Amygdala (tissue), 56 donors: Measurements from ENCODE around the gene AKAP7.
"Not testable (repeated sequence)": the region's sequence is repeated elsewhere in the genome, so short reads cannot be mapped to it uniquely, and the experiment has no call there.

Experiments
- DNase-seq, 56 donors: peaks; one replicate each; lab custom pipeline; 2025; lab: John Stamatoyannopoulos, UW

Gene AKAP7

GRCh38 chr6:131135244-131136020 lies at the start of gene AKAP7:
TSS of gene AKAP7 (plus strand) at chr6:131135467. CDS start at chr6:131135764, 297 bp downstream.
- DNase-seq, result peak in 51 of 56 donors; percentile 38 to 91 (median 71)

GRCh38 chr6:131090339-131090738 lies 44.9 kb upstream of the AKAP7 start:
- not testable (repeated sequence) for DNase-seq

GRCh38 chr6:131091944-131092343 lies 43.3 kb upstream of the AKAP7 start:
- DNase-seq, result not testable (repeated sequence)

GRCh38 chr6:131093334-131093733 lies 41.9 kb upstream of the AKAP7 start:
- DNase-seq, result no peak

GRCh38 chr6:131096786-131097185 lies 38.5 kb upstream of the AKAP7 start:
- DNase-seq, result no peak

GRCh38 chr6:131101911-131102680 lies 33.2 kb upstream of the AKAP7 start:
- DNase-seq, result no peak

GRCh38 chr6:131103296-131103695 lies 32.0 kb upstream of the AKAP7 start:
- DNase-seq, result no peak

- no peak for DNase-seq
Observed at GRCh38 chr6:131103901-131104300, 31.4 kb upstream of the AKAP7 start.

GRCh38 chr6:131107151-131107550 lies 28.1 kb upstream of the AKAP7 start:
- no peak for DNase-seq

GRCh38 chr6:131112249-131112648 lies 23.0 kb upstream of the AKAP7 start:
- DNase-seq, result no peak

GRCh38 chr6:131115651-131116050 lies 19.6 kb upstream of the AKAP7 start:
- no peak for DNase-seq

- no peak for DNase-seq
Observed at GRCh38 chr6:131116321-131116720, 18.9 kb upstream of the AKAP7 start.

GRCh38 chr6:131116755-131117360 lies 18.4 kb upstream of the AKAP7 start:
- peak in 1 of 56 donors; percentile 10 for DNase-seq

GRCh38 chr6:131117878-131118277 lies 17.4 kb upstream of the AKAP7 start:
- DNase-seq, result no peak

GRCh38 chr6:131122007-131122406 lies 13.3 kb upstream of the AKAP7 start:
- no peak for DNase-seq

- peak in 1 of 56 donors; percentile 2 for DNase-seq
Observed at GRCh38 chr6:131122516-131122915, 12.8 kb upstream of the AKAP7 start.

GRCh38 chr6:131124336-131125071 lies 10.8 kb upstream of the AKAP7 start:
- no peak for DNase-seq

- DNase-seq, result no peak
Observed at GRCh38 chr6:131125431-131125830, 9.8 kb upstream of the AKAP7 start.

- DNase-seq, result no peak
Observed at GRCh38 chr6:131129689-131130553, 5.3 kb upstream of the AKAP7 start.

GRCh38 chr6:131130554-131130940 lies 4.7 kb upstream of the AKAP7 start:
- no peak for DNase-seq
